CD14-positive monocyte (primary cell): ENCODE measurements around the gene PCDHGC4. TPM values are rescaled to one million over a fixed set of nuclear protein-coding genes. Genes with fewer than 3 reads are reported as not detected.

Experiments used
- DNase-seq, 3 donors: peaks; one replicate each; pipeline ENCODE4 v3.0.0-alpha.2; 2011 to 2022
- H2AFZ ChIP-seq: 2 replicates; pipeline ENCODE4 v1.6.0; 2012; ENCODE audit warnings: mild to moderate bottlenecking, low read depth, low read length, inconsistent platforms; ENCODE audit not compliant: insufficient read depth, poor library complexity, severe bottlenecking
- H3K27ac ChIP-seq, 2 donors: 1 replicate in 1 of 2; 2 replicates in 1 of 2; pipeline ENCODE4 v1.5.1; 2012 to 2013; ENCODE audit warnings: low read length in 2 of 2, control low read depth in 1 of 2, inconsistent platforms in 1 of 2, low read depth in 1 of 2, mild to moderate bottlenecking in 1 of 2
- H3K27me3 ChIP-seq, 2 donors: one replicate each; pipeline versions ENCODE4 v1.6.0 to v1.6.1; 2011 to 2013; ENCODE audit warnings: low read length in 2 of 2; ENCODE audit not compliant: control insufficient read depth in 2 of 2, insufficient read depth in 2 of 2
- H3K36me3 ChIP-seq, 2 donors: replicated peaks in 1 of 2; 1 replicate in 1 of 2; 2 replicates in 1 of 2; pipeline versions ENCODE4 v1.5.1 to v1.6.1; 2012 to 2013; ENCODE audit warnings: low read length in 2 of 2, control low read depth in 1 of 2, inconsistent platforms in 1 of 2, mild to moderate bottlenecking in 1 of 2; ENCODE audit not compliant: insufficient read depth in 2 of 2, control insufficient read depth in 1 of 2
- H3K4me1 ChIP-seq, 2 donors: 1 replicate in 1 of 2; 2 replicates in 1 of 2; pipeline versions ENCODE4 v1.5.1 to v1.6.1; 2012 to 2013; ENCODE audit warnings: low read length in 2 of 2, control low read depth in 1 of 2, inconsistent platforms in 1 of 2, mild to moderate bottlenecking in 1 of 2, moderate library complexity in 1 of 2; ENCODE audit not compliant: insufficient read depth in 2 of 2, control insufficient read depth in 1 of 2
- H3K4me2 ChIP-seq: replicated peaks from 2 replicates; pipeline ENCODE3; 2012; ENCODE audit warnings: low read length, moderate library complexity, mild to moderate bottlenecking; ENCODE audit not compliant: poor library complexity, severe bottlenecking; ENCODE audit errors: extremely low read depth
- H3K4me3 ChIP-seq, 3 experiments: fragments of 200-600 bp in 1 of 3; sonication (generic) in 1 of 3; replicated peaks in 1 of 3; 1 replicate in 2 of 3; 2 replicates in 1 of 3; pipeline ENCODE4 v1.5.1; 2011 to 2013; ENCODE audit warnings: low read length in 3 of 3, mild to moderate bottlenecking in 3 of 3, control low read depth in 2 of 3, low read depth in 2 of 3, inconsistent platforms in 1 of 3, moderate library complexity in 1 of 3
- H3K79me2 ChIP-seq: 2 replicates; pipeline ENCODE4 v1.6.0; 2012; ENCODE audit warnings: mild to moderate bottlenecking, control low read depth, inconsistent platforms, low read length, moderate library complexity; ENCODE audit not compliant: insufficient read depth
- H3K9ac ChIP-seq: 2 replicates; pipeline ENCODE4 v1.6.0; 2017; ENCODE audit warnings: low read length, mild to moderate bottlenecking; ENCODE audit not compliant: insufficient read depth, poor library complexity, severe bottlenecking
- H3K9me3 ChIP-seq, 2 donors: replicated peaks in 1 of 2; 1 replicate in 1 of 2; 2 replicates in 1 of 2; pipeline versions ENCODE4 v1.5.1 to v1.6.1; 2012 to 2013; ENCODE audit warnings: low read length in 2 of 2, control low read depth in 1 of 2; ENCODE audit not compliant: control insufficient read depth in 1 of 2, insufficient read depth in 1 of 2
- H4K20me1 ChIP-seq: 2 replicates; pipeline ENCODE4 v1.6.0; 2012; ENCODE audit warnings: mild to moderate bottlenecking, low read length, control low read depth, moderate library complexity; ENCODE audit not compliant: insufficient read depth
- H3K27ac Mint-ChIP-seq, 7 donors: one replicate each; pipeline ENCODE4 v1.8.0; 2020; ENCODE audit warnings: mild to moderate bottlenecking in 7 of 7, mixed read lengths in 7 of 7, moderate library complexity in 6 of 7, inconsistent platforms in 2 of 7
- H3K27me3 Mint-ChIP-seq, 3 donors: one replicate each; pipeline ENCODE4 v1.8.0; 2021 to 2022; ENCODE audit warnings: low read depth in 3 of 3, mild to moderate bottlenecking in 3 of 3, mixed read lengths in 3 of 3, moderate library complexity in 3 of 3, inconsistent platforms in 1 of 3
- H3K36me3 Mint-ChIP-seq, 2 donors: one replicate each; pipeline ENCODE4 v1.8.0; 2020; ENCODE audit warnings: mixed read lengths in 2 of 2, inconsistent platforms in 1 of 2, mild to moderate bottlenecking in 1 of 2
- H3K4me1 Mint-ChIP-seq: one replicate; pipeline ENCODE4 v1.8.0; 2020; ENCODE audit warnings: mild to moderate bottlenecking, mixed read lengths
- H3K4me3 Mint-ChIP-seq, 2 donors: one replicate each; pipeline ENCODE4 v1.8.0; 2020; ENCODE audit warnings: mild to moderate bottlenecking in 2 of 2, mixed read lengths in 2 of 2, moderate library complexity in 1 of 2
- H3K9me3 Mint-ChIP-seq, 7 donors: one replicate each; pipeline ENCODE4 v1.8.0; 2020 to 2022; ENCODE audit warnings: mixed read lengths in 7 of 7, mild to moderate bottlenecking in 6 of 7, moderate library complexity in 6 of 7, inconsistent platforms in 2 of 7
- WGBS: methylation state at CpG from one replicate; pipeline ENCODE4 v1.1.5; 2013; ENCODE audit warnings: missing lambda C conversion rate; ENCODE audit not compliant: insufficient coverage; 5-methylcytosine and 5-hydroxymethylcytosine counted together
- intact Hi-C, 2 donors: fragments of 100-400 bp; cut with micrococcal nuclease; formaldehyde crosslinking; loops; one replicate each; pipeline versions ENCODE4 v1.15.0 to v1.15.1; 2023
- polyA plus RNA-seq, 3 donors: library from polyadenylated mRNA; depleted of rRNA in 1 of 3; unstranded in 2 of 3; stranded (reverse) in 1 of 3; fragments of 300-500 nt in 2 of 3; fragments of >200 nt in 1 of 3; fragmentation: Illumina TruSeq in 2 of 3; gene quantifications; 1 replicate in 2 of 3; 2 replicates in 1 of 3; pipeline ENCODE4 v1.2.3, GENCODE V29; 2012 to 2021
- TF ChIP-seq, protein P1 (sequence below): fragments of 200-600 bp; IDR thresholded peaks from one replicate; pipeline ENCODE4 v1.8.0; 2022; ENCODE audit warnings: antibody characterized with exemption, mild to moderate bottlenecking

Gene PCDHGC4
- polyA plus RNA-seq, 3 donors = not detected

DNA sequence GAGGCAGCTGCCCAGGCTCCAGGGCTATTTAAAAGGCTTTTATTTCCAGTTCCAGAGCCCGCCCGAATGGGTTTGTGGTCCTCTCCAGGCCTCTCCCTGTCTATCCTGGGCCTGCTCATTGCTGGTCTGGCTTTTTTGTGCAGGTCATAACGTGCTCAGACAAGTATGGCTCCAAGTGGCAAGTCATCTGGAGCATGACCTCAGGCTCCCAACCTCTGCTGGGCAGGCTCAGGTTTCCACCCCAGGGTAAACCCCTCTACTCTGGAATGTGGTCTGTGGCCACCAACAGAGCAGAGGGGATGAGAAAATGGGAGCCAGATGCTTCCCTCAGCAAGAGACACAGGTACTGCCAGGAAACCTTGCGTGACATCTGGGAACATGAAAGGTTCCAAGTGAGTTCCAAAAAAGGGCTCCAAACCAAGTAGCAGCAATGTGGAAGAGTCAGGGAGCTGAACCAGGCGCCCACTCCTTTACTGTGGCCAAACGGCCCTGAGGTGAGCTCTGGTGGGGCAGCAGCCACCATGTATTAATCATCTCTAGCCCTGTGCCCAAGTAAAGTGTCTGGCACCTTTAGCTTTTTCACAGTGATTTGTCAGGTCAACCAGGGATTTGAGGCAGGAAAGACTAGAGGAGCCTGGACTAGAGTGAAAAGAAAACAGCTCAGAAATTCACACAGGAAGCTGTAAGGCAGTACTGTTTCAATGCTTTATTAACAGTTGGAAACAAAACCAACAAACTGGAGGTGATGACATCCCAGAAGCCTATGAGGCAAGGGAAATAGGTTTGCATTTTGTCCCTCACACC is 29.7 kb downstream of the PCDHGC4 start:
- intact Hi-C loops = no loop called here
- TF ChIP-seq, protein P1, sequence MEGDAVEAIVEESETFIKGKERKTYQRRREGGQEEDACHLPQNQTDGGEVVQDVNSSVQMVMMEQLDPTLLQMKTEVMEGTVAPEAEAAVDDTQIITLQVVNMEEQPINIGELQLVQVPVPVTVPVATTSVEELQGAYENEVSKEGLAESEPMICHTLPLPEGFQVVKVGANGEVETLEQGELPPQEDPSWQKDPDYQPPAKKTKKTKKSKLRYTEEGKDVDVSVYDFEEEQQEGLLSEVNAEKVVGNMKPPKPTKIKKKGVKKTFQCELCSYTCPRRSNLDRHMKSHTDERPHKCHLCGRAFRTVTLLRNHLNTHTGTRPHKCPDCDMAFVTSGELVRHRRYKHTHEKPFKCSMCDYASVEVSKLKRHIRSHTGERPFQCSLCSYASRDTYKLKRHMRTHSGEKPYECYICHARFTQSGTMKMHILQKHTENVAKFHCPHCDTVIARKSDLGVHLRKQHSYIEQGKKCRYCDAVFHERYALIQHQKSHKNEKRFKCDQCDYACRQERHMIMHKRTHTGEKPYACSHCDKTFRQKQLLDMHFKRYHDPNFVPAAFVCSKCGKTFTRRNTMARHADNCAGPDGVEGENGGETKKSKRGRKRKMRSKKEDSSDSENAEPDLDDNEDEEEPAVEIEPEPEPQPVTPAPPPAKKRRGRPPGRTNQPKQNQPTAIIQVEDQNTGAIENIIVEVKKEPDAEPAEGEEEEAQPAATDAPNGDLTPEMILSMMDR = no peak
- DNase-seq = no peak
- peak overlapping the region in 1 of 2 donors; percentile 11 for H3K4me3 Mint-ChIP-seq
- peaks cover 0 to 26% (median 8%) of the 10 kb centered on the region in 3 donors for H3K27me3 Mint-ChIP-seq
- no peak overlapping the region for H3K27ac ChIP-seq
- no peak overlapping the region for H3K9ac ChIP-seq
- peaks cover 63% of the 10 kb centered on the region in 2 donors for H3K36me3 Mint-ChIP-seq
- peak overlapping the region in 4 of 7 donors; percentile 1 to 68 (median 37) for H3K27ac Mint-ChIP-seq
- H3K4me3 ChIP-seq = peak overlapping the region in 1 of 3 experiments; percentile 77
- peaks cover 67% of the 10 kb centered on the region for H4K20me1 ChIP-seq
- peaks cover 53 to 77% of the 10 kb centered on the region in 2 donors for H3K4me1 ChIP-seq
- H3K27me3 ChIP-seq = peaks cover 0 to 5% of the 10 kb centered on the region in 2 donors
- H3K36me3 ChIP-seq = peaks cover 46 to 55% of the 10 kb centered on the region in 2 donors
- no peaks in the 10 kb centered on the region for H3K9me3 ChIP-seq
- H3K79me2 ChIP-seq = peaks cover 14% of the 10 kb centered on the region
- peaks cover 69% of the 10 kb centered on the region for H3K4me1 Mint-ChIP-seq
- peak overlapping the region; percentile 92 for H3K4me2 ChIP-seq
- H2AFZ ChIP-seq = no peak overlapping the region
- H3K9me3 Mint-ChIP-seq = peaks cover 0 to 5% (median 0%) of the 10 kb centered on the region in 7 donors
- WGBS = 94% methylated on average over 6 of the region's 6 CpGs

DNA sequence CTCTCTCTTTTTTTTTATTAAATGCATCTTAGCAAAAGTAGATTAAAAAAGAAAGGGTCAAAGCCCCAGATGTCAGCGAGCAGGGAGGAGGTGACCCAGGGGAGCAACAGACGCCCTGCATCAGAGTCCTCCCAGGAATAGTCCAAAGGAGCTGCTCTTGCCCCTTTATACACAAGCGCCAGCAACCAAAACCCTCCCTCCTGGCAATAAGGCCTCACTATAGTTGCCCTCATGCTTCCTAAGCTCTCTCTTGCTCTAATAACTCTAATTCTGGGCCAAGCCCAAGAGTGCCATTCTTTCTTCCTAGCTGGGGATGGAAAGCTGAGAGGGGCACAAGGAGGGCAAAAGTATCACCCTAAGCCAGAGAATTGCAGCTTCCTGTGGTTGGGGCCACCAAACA is 30.3 kb downstream of the PCDHGC4 start:
- H3K36me3 Mint-ChIP-seq = peaks cover 62 to 66% of the 10 kb centered on the region in 2 donors
- H3K27ac Mint-ChIP-seq = peak overlapping the region in 4 of 7 donors; percentile 35 to 65 (median 45)
- Histone ChIP-seq H4K20me1 (peaks cover 73% of the 10 kb centered on the region), H3K79me2 (peaks cover 14% of the 10 kb centered on the region), H3K9me3 (no peaks in the 10 kb centered on the region), H3K27me3 (peaks cover 0 to 5% of the 10 kb centered on the region in 2 donors), H3K27ac (no peak overlapping the region), H3K36me3 (peaks cover 46 to 56% of the 10 kb centered on the region in 2 donors), H3K4me2 (no peak overlapping the region), H3K4me1 (peaks cover 59 to 79% of the 10 kb centered on the region in 2 donors), H3K9ac (no peak overlapping the region), H2AFZ (no peak overlapping the region), H3K4me3 (no peak overlapping the region)
- H3K4me3 Mint-ChIP-seq = no peak overlapping the region
- WGBS = 92% methylated on average over 2 of the region's 3 CpGs
- H3K9me3 Mint-ChIP-seq = peaks cover 0 to 5% (median 0%) of the 10 kb centered on the region in 7 donors
- peaks cover 73% of the 10 kb centered on the region for H3K4me1 Mint-ChIP-seq
- H3K27me3 Mint-ChIP-seq = peaks cover 0 to 20% (median 8%) of the 10 kb centered on the region in 3 donors
- no peak for DNase-seq
- TF ChIP-seq, protein P1 = no peak
- intact Hi-C loops = no loop called here
